ENCODE measurements around the gene CLDN24.

DNA sequence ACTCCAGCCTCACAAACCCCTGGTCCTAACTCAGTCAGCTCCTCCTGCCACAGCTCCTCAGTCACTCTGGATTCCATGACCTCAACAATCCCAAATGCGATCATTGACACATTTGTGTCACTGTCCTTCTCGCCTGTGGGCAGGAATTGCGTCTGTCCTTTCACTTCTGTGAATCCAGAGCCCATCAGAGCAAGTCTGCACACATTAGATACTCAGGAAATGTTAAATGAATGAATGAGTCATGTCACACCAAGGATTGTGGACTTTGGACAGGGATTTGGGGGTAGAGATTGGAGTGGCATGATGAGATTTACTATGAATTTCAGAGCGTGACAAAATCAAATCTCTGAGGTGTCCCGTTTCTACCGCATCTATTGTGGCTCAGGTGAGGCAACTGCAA lies 11.8 kb upstream of the CLDN24 start:
- TF ChIP-seq, protein P1, sequence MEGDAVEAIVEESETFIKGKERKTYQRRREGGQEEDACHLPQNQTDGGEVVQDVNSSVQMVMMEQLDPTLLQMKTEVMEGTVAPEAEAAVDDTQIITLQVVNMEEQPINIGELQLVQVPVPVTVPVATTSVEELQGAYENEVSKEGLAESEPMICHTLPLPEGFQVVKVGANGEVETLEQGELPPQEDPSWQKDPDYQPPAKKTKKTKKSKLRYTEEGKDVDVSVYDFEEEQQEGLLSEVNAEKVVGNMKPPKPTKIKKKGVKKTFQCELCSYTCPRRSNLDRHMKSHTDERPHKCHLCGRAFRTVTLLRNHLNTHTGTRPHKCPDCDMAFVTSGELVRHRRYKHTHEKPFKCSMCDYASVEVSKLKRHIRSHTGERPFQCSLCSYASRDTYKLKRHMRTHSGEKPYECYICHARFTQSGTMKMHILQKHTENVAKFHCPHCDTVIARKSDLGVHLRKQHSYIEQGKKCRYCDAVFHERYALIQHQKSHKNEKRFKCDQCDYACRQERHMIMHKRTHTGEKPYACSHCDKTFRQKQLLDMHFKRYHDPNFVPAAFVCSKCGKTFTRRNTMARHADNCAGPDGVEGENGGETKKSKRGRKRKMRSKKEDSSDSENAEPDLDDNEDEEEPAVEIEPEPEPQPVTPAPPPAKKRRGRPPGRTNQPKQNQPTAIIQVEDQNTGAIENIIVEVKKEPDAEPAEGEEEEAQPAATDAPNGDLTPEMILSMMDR (IDR thresholded peaks at IDR 0.05), result no peak
- no peak for TF ChIP-seq POLR2A (IDR thresholded peaks at IDR 0.05)
- no peak for TF ChIP-seq POLR2AphosphoS5 (IDR thresholded peaks at IDR 0.05)
